GM21515 (cell line): ENCODE results near the gene GLUL.

Source experiments
- ATAC-seq: cut with Tn5 transposase; IDR thresholded peaks from one replicate; pipeline ENCODE4 v1.9.1; 2021; ENCODE audit not compliant: unreplicated experiment

Gene GLUL

GRCh38 chr1:182391362-182392049 lies at the start of gene GLUL:
TSS of gene GLUL (minus strand) at chr1:182391790. CDS start at chr1:182388737, 3,053 bp downstream.
- peak; percentile 72 for ATAC-seq

GRCh38 chr1:182438326-182438725 lies 46.7 kb upstream of the GLUL start:
- no peak for ATAC-seq

GRCh38 chr1:182433580-182433979 lies 42.0 kb upstream of the GLUL start:
- no peak for ATAC-seq

GRCh38 chr1:182431278-182431677 lies 39.7 kb upstream of the GLUL start:
- ATAC-seq, result no peak

GRCh38 chr1:182430263-182431068 lies 38.9 kb upstream of the GLUL start:
- ATAC-seq, result peak; percentile 41

- ATAC-seq, result no peak
Measured at GRCh38 chr1:182428043-182428442, 36.5 kb upstream of the GLUL start.

- ATAC-seq, result peak; percentile 67
Measured at GRCh38 chr1:182426442-182427430, 35.1 kb upstream of the GLUL start.

GRCh38 chr1:182415789-182416188 lies 24.2 kb upstream of the GLUL start:
- ATAC-seq, result no peak

GRCh38 chr1:182413969-182414368 lies 22.4 kb upstream of the GLUL start:
- ATAC-seq, result no peak

- ATAC-seq, result no peak
Measured at GRCh38 chr1:182413486-182413885, 21.9 kb upstream of the GLUL start.

- no peak for ATAC-seq
Measured at GRCh38 chr1:182410620-182411273, 19.2 kb upstream of the GLUL start.

- no peak for ATAC-seq
Measured at GRCh38 chr1:182410138-182410537, 18.5 kb upstream of the GLUL start.

- ATAC-seq, result no peak
Measured at GRCh38 chr1:182408435-182409075, 17.0 kb upstream of the GLUL start.

GRCh38 chr1:182407724-182408123 lies 16.1 kb upstream of the GLUL start:
- ATAC-seq, result no peak

GRCh38 chr1:182406012-182406411 lies 14.4 kb upstream of the GLUL start:
- ATAC-seq, result no peak

- ATAC-seq, result no peak
Measured at GRCh38 chr1:182405578-182405977, 14.0 kb upstream of the GLUL start.

GRCh38 chr1:182404781-182405180 lies 13.2 kb upstream of the GLUL start:
- ATAC-seq, result no peak

- ATAC-seq, result no peak
Measured at GRCh38 chr1:182400567-182400966, 9.0 kb upstream of the GLUL start, which contains the start of gene TEDDM1. TSS of gene TEDDM1 (minus strand) at chr1:182400667. CDS start at chr1:182400485, 182 bp downstream.

GRCh38 chr1:182397653-182398393 lies 6.2 kb upstream of the GLUL start:
- no peak for ATAC-seq
